Ovary (tissue), 3 donors: ENCODE data around the gene KLF3.

Source experiments
- CTCF ChIP-seq, 3 donors: fragments of 450-650 bp in 2 of 3; fragments of 200-600 bp in 1 of 3; IDR thresholded peaks; one replicate each; pipeline versions ENCODE4 v1.5.1 to v1.8.0; 2016 to 2022; ENCODE audit warnings: antibody characterized with exemption in 3 of 3, mild to moderate bottlenecking in 1 of 3
- EP300 ChIP-seq: sonication (generic); formaldehyde crosslinking; IDR thresholded peaks from one replicate; pipeline ENCODE4 v1.6.1; 2017; ENCODE audit warnings: antibody characterized with exemption
- POLR2A ChIP-seq: fragments of 450-650 bp; IDR thresholded peaks from one replicate; pipeline ENCODE4 v1.6.1; 2017; ENCODE audit warnings: antibody characterized with exemption, mild to moderate bottlenecking, moderate library complexity
- donor health status: DM: no; HTN: no; CAD: no.

- TF ChIP-seq CTCF (IDR thresholded peaks at IDR 0.05), result no peak
- no peak for TF ChIP-seq POLR2A
- no peak for TF ChIP-seq EP300
These were observed 42.3 kb downstream of the KLF3 start for GRCh38 chr4:38706301-38706700.
